Limb (tissue), 2 donors: ENCODE measurements around the gene MSI2.

Experiments used
- DNase-seq, 2 donors: peaks; one replicate each; pipeline ENCODE4 v3.0.0-alpha.2; 2016; ENCODE audit errors: extremely low spot score in 2 of 2

MSI2 gene

GRCh38 chr17:57432507-57433277 is 176.4 kb downstream of the MSI2 start:
- no peak for DNase-seq

GRCh38 chr17:57433452-57433851 is 177.1 kb downstream of the MSI2 start:
- no peak for DNase-seq

- DNase-seq = no peak
These were observed 178.0 kb downstream of the MSI2 start for GRCh38 chr17:57434361-57434760.

GRCh38 chr17:57436565-57436964 is 180.2 kb downstream of the MSI2 start:
- no peak for DNase-seq

- DNase-seq = no peak
These were observed 181.9 kb downstream of the MSI2 start for GRCh38 chr17:57438066-57438731.

- DNase-seq = no peak
These were observed 183.3 kb downstream of the MSI2 start for GRCh38 chr17:57439651-57440050.

- DNase-seq = peak; percentile 70 to 75
These were observed 184.4 kb downstream of the MSI2 start for GRCh38 chr17:57440522-57441269.

- DNase-seq = no peak
These were observed 184.9 kb downstream of the MSI2 start for GRCh38 chr17:57441270-57441600.

- DNase-seq = no peak
These were observed 186.1 kb downstream of the MSI2 start for GRCh38 chr17:57442401-57442823.

- DNase-seq = no peak
These were observed 186.7 kb downstream of the MSI2 start for GRCh38 chr17:57442914-57443571.

- no peak for DNase-seq
These were observed 187.5 kb downstream of the MSI2 start for GRCh38 chr17:57443781-57444180.

GRCh38 chr17:57444682-57445450 is 188.5 kb downstream of the MSI2 start:
- DNase-seq = no peak

GRCh38 chr17:57445772-57446472 is 189.6 kb downstream of the MSI2 start:
- no peak for DNase-seq

GRCh38 chr17:57447357-57447989 is 191.2 kb downstream of the MSI2 start:
- DNase-seq = no peak

- DNase-seq = no peak
These were observed 191.9 kb downstream of the MSI2 start for GRCh38 chr17:57447990-57448758.

GRCh38 chr17:57448759-57449283 is 192.5 kb downstream of the MSI2 start:
- no peak for DNase-seq

- no peak for DNase-seq
These were observed 194.9 kb downstream of the MSI2 start for GRCh38 chr17:57451191-57451590.

GRCh38 chr17:57451643-57452042 is 195.3 kb downstream of the MSI2 start:
- DNase-seq = no peak

GRCh38 chr17:57453841-57454425 is 197.6 kb downstream of the MSI2 start:
- no peak for DNase-seq
